HG03064 (cell line): ENCODE results near the gene WNT9A.

Experiments used
- ATAC-seq: cut with Tn5 transposase; IDR thresholded peaks from one replicate; pipeline ENCODE4 v1.9.1; 2021; ENCODE audit warnings: low read depth; ENCODE audit not compliant: unreplicated experiment

Gene WNT9A

DNA sequence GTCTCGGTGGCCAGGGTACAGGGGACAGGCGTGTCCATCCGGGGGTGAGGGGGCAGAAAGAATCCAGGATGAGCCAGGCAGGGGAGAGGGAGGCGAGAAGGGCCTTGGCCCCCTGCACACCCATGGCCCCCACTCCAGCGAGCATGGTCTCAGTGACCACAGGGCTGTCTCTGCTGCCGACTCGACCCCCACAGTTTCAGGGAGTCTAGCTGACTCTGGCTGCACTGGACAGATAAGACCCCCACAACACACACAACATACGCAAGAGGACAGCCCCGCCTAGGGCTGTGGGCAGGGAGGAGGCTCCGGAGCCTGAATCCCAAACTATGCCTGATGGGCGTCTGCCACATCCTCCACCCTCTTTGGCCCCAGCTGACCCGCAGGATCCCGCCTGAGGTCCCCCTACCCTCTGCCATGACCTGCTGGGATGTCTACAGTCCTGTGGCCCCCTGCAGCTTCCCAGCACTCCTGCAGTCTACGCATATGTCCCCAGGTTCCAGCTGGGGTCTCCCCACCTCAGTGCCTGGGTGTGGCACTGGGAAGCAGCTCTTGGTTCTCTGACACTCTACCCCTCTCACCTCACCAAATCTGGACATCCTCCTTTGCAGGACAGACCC, 22.0 kb downstream of the WNT9A start:
- ATAC-seq = no peak

GRCh38 chr1:227924833-227925574, 22.7 kb downstream of the WNT9A start:
- no peak for ATAC-seq

DNA sequence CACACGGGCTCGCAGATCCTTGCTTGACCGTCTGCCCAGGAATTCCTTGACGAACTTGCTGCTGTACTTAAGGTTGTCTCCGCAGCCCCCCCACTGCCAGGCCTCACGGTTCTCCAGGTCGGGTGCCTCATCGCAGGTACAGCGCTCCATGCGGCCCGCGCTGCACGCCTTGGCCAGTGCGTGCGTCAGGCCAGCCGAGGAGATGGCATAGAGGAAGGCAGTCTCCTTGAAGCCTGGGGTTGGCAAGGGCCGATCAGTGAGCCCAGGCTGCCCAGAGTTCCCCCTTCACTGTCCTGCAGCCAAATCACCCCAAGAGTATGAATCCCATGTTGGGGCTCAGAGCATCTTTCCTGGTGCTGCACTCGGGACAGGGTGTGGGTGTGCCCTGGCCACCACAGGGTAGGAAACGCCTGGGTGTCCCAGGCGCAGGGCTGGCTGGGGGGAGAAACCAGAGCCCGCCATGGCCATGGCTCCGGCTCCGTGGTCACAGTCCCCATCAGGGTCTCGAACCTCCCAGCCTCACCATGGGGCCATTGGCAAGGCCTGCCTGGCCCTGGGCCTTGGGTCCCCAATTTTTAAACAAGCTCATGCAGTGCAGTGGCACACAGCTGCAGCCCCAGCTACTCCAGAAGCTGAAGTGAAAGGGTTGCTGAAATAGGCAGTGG, 23.4 kb downstream of the WNT9A start:
- ATAC-seq = no peak

DNA sequence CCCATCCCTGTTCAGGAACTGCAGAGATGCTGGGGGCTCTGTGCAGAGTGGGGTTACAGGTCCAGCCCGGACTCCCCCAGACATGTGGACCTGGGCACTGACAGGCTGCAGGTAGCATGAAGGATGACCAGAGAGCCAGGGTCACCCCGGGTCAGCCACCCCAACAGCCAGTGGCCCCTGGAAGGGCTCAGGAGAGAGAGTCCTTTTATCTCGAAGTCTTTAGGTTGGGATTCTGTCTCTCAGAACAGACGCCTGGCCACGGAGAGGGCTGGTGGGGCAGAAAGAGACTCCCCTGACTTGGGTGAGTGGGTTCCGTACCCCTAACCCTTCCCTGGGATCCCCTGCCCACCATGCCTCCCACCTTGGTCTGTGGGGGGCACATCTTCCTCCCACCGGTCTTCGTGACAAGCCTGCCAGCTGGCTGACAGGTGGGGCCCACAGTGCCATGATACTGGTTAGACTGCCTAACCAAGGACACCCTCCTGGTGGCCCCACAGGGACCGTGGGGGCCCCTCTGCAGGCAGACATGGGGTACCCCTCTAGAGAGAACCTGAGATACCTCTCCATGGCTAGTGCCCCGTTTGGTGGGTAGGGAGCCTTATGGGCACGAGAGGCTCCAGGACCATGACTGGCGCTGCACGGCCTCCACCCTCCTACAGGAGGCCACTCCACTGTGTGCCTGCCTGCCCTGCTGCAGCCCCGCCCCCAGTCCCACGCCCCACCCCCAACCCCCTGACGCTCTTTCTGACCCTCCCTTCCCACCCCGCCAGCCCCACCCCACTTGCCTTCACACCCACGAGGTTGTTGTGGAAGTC, 24.2 kb downstream of the WNT9A start:
- no peak for ATAC-seq

GRCh38 chr1:227922501-227923352, 25.0 kb downstream of the WNT9A start:
- no peak for ATAC-seq

DNA sequence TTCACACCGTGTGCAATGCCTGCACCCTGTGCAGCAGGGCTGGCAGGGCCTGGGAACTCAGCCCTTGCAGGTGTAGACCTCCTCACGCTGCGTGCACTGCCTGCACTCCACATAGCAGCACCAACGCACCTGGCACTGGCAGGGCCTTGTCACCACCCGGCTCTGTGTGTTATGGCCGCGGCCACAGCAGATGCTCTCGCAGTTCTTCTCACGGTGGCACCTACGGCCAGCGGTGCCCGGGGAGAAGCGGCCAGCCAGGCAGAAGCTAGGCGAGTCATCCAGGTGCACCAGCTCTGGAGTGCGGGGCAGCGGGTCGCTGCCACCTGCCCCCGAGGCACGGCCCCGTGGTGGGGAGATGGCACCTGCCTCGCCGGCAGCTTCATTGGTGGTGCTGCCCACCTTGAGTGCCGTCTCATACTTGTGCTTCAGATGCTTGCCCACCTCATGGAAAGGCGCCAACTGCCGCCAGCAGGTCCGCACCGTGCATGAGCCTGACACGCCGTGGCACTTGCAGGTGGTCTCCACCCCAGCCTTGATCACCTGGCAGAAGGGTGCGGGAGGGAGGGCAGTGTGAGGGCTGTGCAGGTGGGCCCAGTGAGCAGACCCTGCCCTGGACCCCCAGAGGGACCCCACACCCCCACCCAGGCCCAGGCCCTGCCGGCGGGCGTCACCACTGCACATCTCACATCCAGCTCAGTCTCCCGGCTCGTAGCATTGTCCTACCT, 26.1 kb downstream of the WNT9A start:
- ATAC-seq = no peak

DNA sequence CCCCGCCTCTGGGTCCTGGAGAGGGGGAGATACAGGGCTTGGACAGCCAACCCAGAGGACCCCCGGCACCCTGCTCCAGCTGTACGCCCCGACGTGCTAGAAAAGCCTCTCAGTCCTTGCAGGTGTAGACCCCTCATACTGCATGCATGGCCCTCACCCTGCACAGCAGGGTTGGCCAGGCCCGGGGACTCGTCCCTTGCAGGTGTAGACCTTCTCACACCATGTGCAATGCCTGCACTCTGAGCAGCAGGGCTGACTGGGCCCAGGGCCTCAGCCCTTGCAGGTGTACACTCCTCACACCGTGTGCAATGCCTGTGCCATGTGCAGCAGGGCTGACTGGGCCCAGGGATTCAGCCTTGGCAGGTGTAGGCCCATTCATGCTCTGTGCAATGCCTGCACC, 26.8 kb downstream of the WNT9A start:
- ATAC-seq = no peak

- ATAC-seq = no peak
Measured at GRCh38 chr1:227920426-227920825, 27.3 kb downstream of the WNT9A start.

DNA sequence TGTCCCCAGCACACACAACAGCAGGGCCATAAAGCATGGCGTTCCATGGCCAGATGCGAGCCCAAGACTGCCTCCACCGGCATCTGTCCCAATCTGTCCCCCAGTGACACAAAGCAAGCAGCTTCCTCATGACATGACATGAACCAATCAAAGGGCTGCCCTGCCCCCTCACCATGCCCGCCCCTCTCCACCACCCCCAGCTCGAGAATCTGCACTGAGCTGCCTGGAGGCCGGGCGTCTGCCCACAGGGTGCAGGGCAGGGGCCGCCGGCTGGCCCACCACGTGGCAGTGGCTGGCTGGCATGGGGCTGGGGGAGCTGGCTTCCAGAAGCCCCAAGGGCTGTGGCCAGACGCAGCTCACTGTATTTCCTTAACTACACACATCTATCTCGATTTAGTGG, 27.8 kb downstream of the WNT9A start:
- no peak for ATAC-seq

- ATAC-seq = no peak
Measured at GRCh38 chr1:227918736-227919135, 29.0 kb downstream of the WNT9A start.

DNA sequence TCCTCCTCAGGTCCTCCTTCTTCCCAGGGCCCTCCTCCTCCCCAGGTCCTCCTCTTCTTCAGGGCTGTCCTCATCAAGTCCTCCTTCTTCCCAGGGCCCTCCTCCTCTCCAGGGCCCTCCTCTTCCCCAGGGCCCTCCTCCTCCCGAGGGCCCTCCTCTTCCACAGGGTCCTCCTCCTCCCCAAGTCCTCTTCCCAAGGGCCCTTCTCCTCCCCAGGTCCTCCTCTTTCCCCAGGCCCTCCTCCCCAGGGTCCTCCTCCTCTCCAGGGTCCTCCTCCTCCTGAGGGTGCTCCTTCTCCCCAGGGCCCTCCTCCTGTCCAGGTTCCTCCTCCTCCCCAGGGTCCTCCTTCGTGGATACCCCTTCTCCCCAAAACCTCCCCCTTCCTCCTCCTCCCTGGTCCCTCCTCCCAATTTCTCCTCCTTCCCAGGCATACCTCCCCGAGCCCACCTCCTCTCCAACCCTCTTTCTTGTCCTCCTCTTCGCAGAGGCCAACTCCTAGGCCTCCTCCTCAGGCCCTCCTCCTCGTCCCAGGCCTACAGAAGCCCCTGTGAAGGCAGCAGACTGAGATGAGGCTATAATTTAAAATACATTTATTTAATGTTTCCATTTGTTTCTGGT, 29.5 kb downstream of the WNT9A start:
- no peak for ATAC-seq

DNA sequence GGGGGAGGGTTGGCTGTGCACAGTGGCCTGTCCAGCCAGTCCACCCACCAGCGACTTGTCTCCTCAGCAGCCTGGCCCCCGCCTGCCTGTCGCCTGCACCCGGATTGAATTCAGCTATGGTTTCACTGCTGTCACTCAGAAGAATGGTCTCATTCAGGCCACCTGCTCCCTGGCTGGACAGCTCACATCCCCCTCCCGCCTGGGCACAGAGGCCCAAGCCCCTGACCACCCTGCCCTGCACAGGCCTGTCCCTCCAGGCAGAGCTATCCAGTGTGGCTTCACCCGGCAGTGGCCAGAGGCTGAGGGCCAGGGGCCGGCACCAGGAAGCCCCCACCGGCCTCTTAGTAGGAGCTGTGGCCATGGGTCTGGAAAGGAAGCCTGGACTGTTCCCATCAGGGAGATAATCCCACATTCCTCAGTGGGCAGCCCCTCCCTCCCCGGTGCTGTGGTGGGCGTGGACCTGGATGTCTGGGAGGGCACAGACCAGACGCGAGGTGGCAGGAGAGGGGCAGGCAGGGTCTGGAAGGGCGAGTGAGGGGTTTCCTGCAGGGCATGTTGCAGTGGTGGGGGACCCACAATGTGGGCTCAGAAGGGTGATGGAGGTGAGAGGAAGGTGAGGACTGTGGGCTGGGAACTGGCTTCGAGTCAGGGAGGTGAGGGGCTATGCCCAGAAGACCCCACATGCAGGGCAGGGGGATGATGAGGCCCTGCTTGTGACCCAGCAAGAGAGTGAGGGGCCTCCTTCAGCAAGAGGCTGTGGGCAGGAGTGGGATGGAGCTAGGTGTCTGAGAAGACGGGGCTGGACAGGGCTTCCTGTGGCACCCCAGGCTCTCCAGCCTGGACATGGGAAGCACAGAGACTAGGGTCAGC, 30.4 kb downstream of the WNT9A start:
- no peak for ATAC-seq

GRCh38 chr1:227916655-227917054, 31.1 kb downstream of the WNT9A start:
- no peak for ATAC-seq

- no peak for ATAC-seq
Measured at GRCh38 chr1:227915564-227916553, 31.9 kb downstream of the WNT9A start.

DNA sequence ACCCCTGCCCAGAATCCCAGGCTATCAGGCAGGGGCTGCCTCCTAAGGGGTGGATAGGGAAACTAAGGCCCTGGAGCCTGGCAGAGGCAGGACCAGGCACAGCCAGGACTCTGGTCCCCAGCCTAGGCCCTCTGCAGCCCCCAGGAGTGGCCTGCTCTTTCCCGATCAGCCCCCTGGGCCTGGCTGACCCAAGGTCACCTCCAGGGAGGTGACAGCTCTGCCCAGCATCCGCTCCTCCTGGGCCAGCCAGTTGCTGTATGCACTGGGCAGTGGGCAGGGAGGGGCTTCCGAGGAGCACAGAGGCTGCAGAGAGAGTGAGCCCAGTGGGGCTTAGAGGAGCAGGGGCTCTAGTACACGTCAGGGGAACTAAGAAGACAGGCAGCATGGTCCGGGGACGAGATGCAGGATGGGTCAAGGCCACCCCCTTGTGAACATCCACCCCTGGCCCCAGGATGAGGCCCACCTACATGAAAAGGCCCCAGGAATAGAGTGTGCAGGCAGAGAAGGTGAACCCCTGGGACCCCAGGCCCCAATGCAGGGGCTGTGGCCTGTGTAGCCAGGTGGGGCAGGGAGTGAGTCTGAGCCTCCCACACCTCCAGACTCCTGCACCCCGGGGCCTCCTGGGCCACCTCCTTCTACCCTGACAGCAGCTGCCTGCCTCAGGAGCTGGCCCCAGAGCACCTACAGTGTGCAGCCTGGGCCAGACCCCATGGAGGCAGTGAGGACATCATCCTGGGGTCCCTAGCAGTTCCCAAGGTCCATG, 32.8 kb downstream of the WNT9A start:
- no peak for ATAC-seq
